K562 (cell line): ENCODE measurements around the gene QPRT. TPM values are rescaled to one million over a fixed set of nuclear protein-coding genes. Genes with fewer than 3 reads are reported as not detected.

Experiments
- ATAC-seq: fragments of 200-7000 bp; cut with Tn5 transposase; 3 replicates; pipeline ENCODE4 v1.9.1; 2020; ENCODE audit warnings: moderate library complexity
- BruUV-seq: library from RNA; stranded (reverse); fragments of 400-500 nt; replicated peaks from 2 replicates; lab custom pipeline; 2021; lab: Mats Ljungman, UMichigan
- CTCF ChIA-PET: fragments of 300-600 bp; formaldehyde crosslinking; extraction: SDS; loops from one replicate; lab custom pipeline; 2021; ENCODE audit warnings: low intra/inter-chr PET ratio; lab: Yijun Ruan, JAX
- POLR2A ChIA-PET: fragments of 300-600, 350-650 bp; sonication (Branson Sonifier 250); formaldehyde crosslinking; extraction: SDS; loops from one replicate; lab custom pipeline; 2021; ENCODE audit warnings: antibody characterized with exemption, inconsistent platforms; lab: Yijun Ruan, JAX
- DNase-seq, 4 experiments: peaks; one replicate each; pipeline versions ENCODE4 v3.0.0 to v3.0.0-alpha.2; 2011 to 2018; ENCODE audit warnings: low spot score in 3 of 4, mixed read lengths in 3 of 4; ENCODE audit errors: extremely low read depth in 1 of 4
- FAIRE-seq: peaks from 2 replicates; lab custom pipeline; 2011; peaks lifted over from hg19 to GRCh38; lab: Jason Lieb, UNC
- H2AFZ ChIP-seq: 2 replicates; pipeline ENCODE4 v1.6.0; 2011; ENCODE audit warnings: low read depth, low read length, control low read depth, inconsistent platforms
- H3K27ac ChIP-seq: fragments of 200-600 bp; 3 replicates; pipeline ENCODE4 v1.8.0; 2011; ENCODE audit warnings: low read depth, mild to moderate bottlenecking, control low read depth, inconsistent platforms, low read length, moderate library complexity, mixed read lengths; ENCODE audit errors: extremely low read depth
- H3K27me3 ChIP-seq, 2 experiments: fragments of 300-600 bp in 1 of 2; 2 replicates in 1 of 2; 3 replicates in 1 of 2; pipeline versions ENCODE4 v1.6.0 to v1.8.0; 2011; ENCODE audit warnings: inconsistent platforms in 2 of 2, low read length in 2 of 2, mild to moderate bottlenecking in 1 of 2, mixed read lengths in 1 of 2, moderate library complexity in 1 of 2; ENCODE audit not compliant: control insufficient read depth in 2 of 2, insufficient read depth in 2 of 2
- H3K36me3 ChIP-seq: fragments of 300-600 bp; 3 replicates; pipeline ENCODE4 v1.8.0; 2011; ENCODE audit warnings: mild to moderate bottlenecking, low read length, inconsistent platforms; ENCODE audit not compliant: control insufficient read depth, insufficient read depth
- H3K4me1 ChIP-seq, 2 experiments: fragments of 200-600 bp in 1 of 2; replicated peaks in 1 of 2; 2 replicates in 1 of 2; 3 replicates in 1 of 2; pipeline versions ENCODE4 v1.5.1 to v1.8.0; 2011; ENCODE audit warnings: inconsistent platforms in 2 of 2, low read length in 2 of 2, mild to moderate bottlenecking in 1 of 2, mixed read lengths in 1 of 2, moderate library complexity in 1 of 2; ENCODE audit not compliant: control insufficient read depth in 2 of 2, insufficient read depth in 2 of 2
- H3K4me2 ChIP-seq: 2 replicates; pipeline ENCODE4 v1.6.1; 2011; ENCODE audit warnings: low read length, control low read depth, inconsistent platforms, mixed read lengths; ENCODE audit not compliant: insufficient read depth
- H3K4me3 ChIP-seq: fragments of 200-600 bp; sonication (generic), shearing (Covaris generic); 2 replicates; pipeline ENCODE4 v1.5.1; 2016; ENCODE audit warnings: control low read depth, inconsistent platforms
- H3K79me2 ChIP-seq: fragments of 200-600 bp; 3 replicates; pipeline ENCODE4 v1.8.0; 2011; ENCODE audit warnings: low read length, inconsistent platforms; ENCODE audit not compliant: control insufficient read depth, insufficient read depth
- H3K9ac ChIP-seq, 2 experiments: 2 replicates each; pipeline versions ENCODE4 v1.6.0 to v1.6.1; 2011; ENCODE audit warnings: low read depth in 2 of 2, low read length in 2 of 2, control low read depth in 1 of 2, inconsistent platforms in 1 of 2, mild to moderate bottlenecking in 1 of 2, mixed read lengths in 1 of 2; ENCODE audit not compliant: insufficient read depth in 1 of 2
- H3K9me1 ChIP-seq: one replicate; pipeline ENCODE4 v1.6.0; 2011; ENCODE audit warnings: inconsistent platforms, mild to moderate bottlenecking, low read length, moderate library complexity; ENCODE audit not compliant: control insufficient read depth, insufficient read depth
- H3K9me3 ChIP-seq: replicated peaks from 2 replicates; pipeline ENCODE4 v1.5.1; 2011; ENCODE audit warnings: low read depth, low read length, inconsistent platforms; ENCODE audit not compliant: control insufficient read depth, insufficient read depth
- H4K20me1 ChIP-seq: replicated peaks from 2 replicates; pipeline ENCODE4 v1.6.1; 2011; ENCODE audit warnings: low read length, inconsistent platforms, mixed read lengths; ENCODE audit not compliant: control insufficient read depth, insufficient read depth
- ARID1B ChIP-seq: fragments of 450-650 bp; IDR thresholded peaks from 2 replicates; pipeline ENCODE4 v1.6.1; 2016; ENCODE audit warnings: antibody characterized with exemption, mild to moderate bottlenecking, inconsistent platforms
- CBFB ChIP-seq: sonication (generic); formaldehyde crosslinking; IDR thresholded peaks from 2 replicates; pipeline ENCODE4 v1.4.0; 2020; ENCODE audit warnings: mild to moderate bottlenecking, missing genetic modification reagents
- E4F1 ChIP-seq: fragments of 250-450 bp; sonication (Bioruptor Pico); IDR thresholded peaks from 2 replicates; pipeline ENCODE4 v1.5.0; 2021; ENCODE audit warnings: mild to moderate bottlenecking, borderline replicate concordance
- ETV1 ChIP-seq: fragments of 450-650 bp; conservative IDR thresholded peaks from 2 replicates; pipeline ENCODE4 v1.6.1; 2016; ENCODE audit warnings: missing genetic modification characterization, control low read depth, low read depth, missing compliant biosample characterization
- MLX ChIP-seq, 2 experiments: fragments of 450-650 bp in 1 of 2; sonication (generic) in 1 of 2; formaldehyde crosslinking; conservative IDR thresholded peaks; 2 replicates each; pipeline versions ENCODE4 v1.4.0 to v1.8.1; 2020 to 2022; ENCODE audit warnings: mild to moderate bottlenecking in 1 of 2, missing genetic modification reagents in 1 of 2
- MYNN ChIP-seq, 2 experiments: sonication (generic); formaldehyde crosslinking in 1 of 2; IDR thresholded peaks; 2 replicates each; pipeline versions ENCODE4 v1.5.0 to v1.6.1; 2016 to 2020; ENCODE audit warnings: antibody characterized with exemption in 1 of 2, missing genetic modification reagents in 1 of 2
- POLR2G ChIP-seq: fragments of 200-400 bp; formaldehyde crosslinking; IDR thresholded peaks from 2 replicates; pipeline ENCODE4 v1.6.1; 2017; ENCODE audit warnings: low read depth, mild to moderate bottlenecking, antibody characterized with exemption, low read length, moderate library complexity
- PRDM10 ChIP-seq: fragments of 450-650 bp; IDR thresholded peaks from 2 replicates; pipeline ENCODE4 v1.6.1; 2018; ENCODE audit not compliant: partially characterized antibody
- RBM22 ChIP-seq: fragments of 200-400 bp; formaldehyde crosslinking; IDR thresholded peaks from 2 replicates; pipeline ENCODE4 v1.6.1; 2018; ENCODE audit warnings: low read length, low read depth; ENCODE audit not compliant: poor library complexity, severe bottlenecking
- TBP ChIP-seq: optimal IDR thresholded peaks from 2 replicates; pipeline ENCODE3; 2011; ENCODE audit warnings: low read depth, low read length, improper control_type of control experiment
- ZEB2 ChIP-seq: fragments of 450-650 bp; IDR thresholded peaks from 2 replicates; pipeline ENCODE4 v1.6.1; 2016
- ZNF274 ChIP-seq: IDR thresholded peaks from 2 replicates; pipeline ENCODE4 v1.6.1; 2011; ENCODE audit warnings: low read depth, mild to moderate bottlenecking, low read length, moderate library complexity, borderline replicate concordance
- ZNF311 ChIP-seq: fragments of 250-450 bp; sonication (Bioruptor Pico); IDR thresholded peaks from 2 replicates; pipeline ENCODE4 v1.4.0; 2020; ENCODE audit warnings: mild to moderate bottlenecking, moderate library complexity
- ZNF561 ChIP-seq: fragments of 450-650 bp; formaldehyde crosslinking; conservative IDR thresholded peaks from 2 replicates; pipeline ENCODE4 v1.4.0; 2020; ENCODE audit warnings: mild to moderate bottlenecking, moderate library complexity
- ZNF766 ChIP-seq: fragments of 200-800 bp; sonication (Bioruptor generic); conservative IDR thresholded peaks from 2 replicates; pipeline ENCODE4 v1.6.1; 2016; ENCODE audit warnings: missing genetic modification characterization, missing compliant biosample characterization
- WGBS: fragments of 100-300 bp; shearing (Covaris generic); methylation state at CpG from one replicate; pipeline ENCODE4 v1.1.6; 2016; ENCODE audit warnings: low coverage, mixed read lengths; ENCODE audit not compliant: insufficient coverage; ENCODE audit errors: missing lambda C conversion rate; 5-methylcytosine and 5-hydroxymethylcytosine counted together
- in situ Hi-C: fragments of 300-500 bp; cut with MboI; formaldehyde crosslinking; loops from 4 replicates; pipeline ENCODE4 v1.15.0; 2018; ENCODE audit warnings: inconsistent platforms, mixed read lengths
- intact Hi-C: fragments of 100-400 bp; cut with micrococcal nuclease; formaldehyde crosslinking; loops from 2 replicates; pipeline ENCODE4 v1.14.2; 2022
- polyA plus RNA-seq, 8 experiments: library from polyadenylated mRNA; depleted of rRNA in 4 of 8; stranded (reverse) in 5 of 8; unstranded in 3 of 8; fragments of >200 nt; fragmentation: Nextera tagmentation in 2 of 8; fragmentation: Illumina TruSeq in 1 of 8; extraction: Ambion mirVana in 2 of 8; extraction: Trizol in 1 of 8; gene quantifications; 2 replicates each; pipeline versions ENCODE4 v1.2.1 to v1.2.3, GENCODE V29; 2011 to 2014; ENCODE audit warnings: inconsistent platforms in 1 of 8, missing spikeins in 1 of 8
- total RNA-seq, 7 experiments: library from RNA; depleted of rRNA in 6 of 7; stranded (reverse); fragments of >200 nt in 6 of 7; fragmentation: Illumina TruSeq in 2 of 7; extraction: Trizol in 2 of 7; gene quantifications; 2 replicates each; pipeline versions ENCODE4 v1.2.1 to v1.2.3, GENCODE V29; 2011 to 2021; ENCODE audit warnings: low replicate concordance in 1 of 7

The QPRT gene
- total and polyA plus RNA-seq, 9 of the 15 experiments (the other 6 are each of a cell fraction or from before 2014, with no cell fraction given): 7.7 to 112 (median 64.1) TPM

DNA sequence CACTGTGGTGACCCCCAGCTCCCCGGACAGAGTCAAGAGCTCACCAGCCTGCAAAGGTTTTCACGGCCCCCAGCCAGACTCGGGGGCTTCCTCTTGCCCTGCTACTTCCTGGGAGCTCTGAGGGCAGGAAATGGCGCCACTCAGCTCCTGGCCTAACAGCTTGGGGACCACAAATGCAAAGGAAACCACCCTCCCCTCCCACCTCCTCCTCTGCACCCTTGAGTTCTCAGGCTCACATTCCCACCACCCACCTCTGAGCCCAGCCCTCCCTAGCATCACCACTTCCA is 16.3 kb upstream of the QPRT start:
- Histone ChIP-seq H3K4me2 (peak overlapping the region; percentile 92), H3K9me3 (no peaks in the 10 kb centered on the region), H4K20me1 (0 out of 2 replicates have a peak, but pooled peaks cover 3% of the 10 kb centered on the region), H3K27me3 (no peaks in the 10 kb centered on the region), H2AFZ (peak overlapping the region; percentile 49), H3K36me3 (peaks cover 39% of the 10 kb centered on the region), H3K4me1 (peaks cover 39 to 60% of the 10 kb centered on the region in 2 experiments), H3K4me3 (peak overlapping the region; percentile 60), H3K9me1 (no peaks in the 10 kb centered on the region), H3K79me2 (peaks cover 68% of the 10 kb centered on the region), H3K9ac (peak overlapping the region; percentile 70 to 90), H3K27ac (peak overlapping the region; percentile 81)
- DNase-seq (peak in 2 of 4 experiments; percentile 50 to 77), ATAC-seq (peak; percentile 20), FAIRE-seq (peak; percentile 23)
- in situ Hi-C loops (no loop called here), intact Hi-C loops (loop anchor here (2.0 to 5.0 kb wide), 2 partner anchors 18 to 35 kb away; no protein-coding TSS in a partner anchor)
- POLR2A ChIA-PET: interaction anchor here (0.6 to 2.6 kb wide), 3 partner anchors 11 to 138 kb away, joined by 4 to 12 read pairs (median 5); no protein-coding TSS in a partner anchor
- CTCF ChIA-PET: interaction anchor here (0.6 kb wide), 1 partner anchor 263 kb away, joined by 4 read pairs; the partner anchor contains the start of gene KCTD13
- BruUV-seq: TSS peak; percentile 77
- WGBS: 4% methylated on average over 4 of the region's 4 CpGs
- TF ChIP-seq ZNF561 (CRISPR knock-in tag) (no peak), PRDM10 (peak; percentile 27), ZEB2 (peak; percentile 14; the same call in 1 of the 2 replicates), RBM22 (no peak), MLX (CRISPR knock-in tag; conservative IDR thresholded peaks at IDR 0.05) (no peak), ZNF766 (peak; percentile 13; the same call in 1 of the 2 replicates), TBP (no peak), E4F1 (CRISPR knock-in tag) (no peak), ZNF274 (no peak), CBFB (CRISPR knock-in tag) (no peak), ETV1 (0 out of 2 replicates have a peak, but pooled peaks have one; percentile 23), MYNN (IDR thresholded peaks at IDR 0.05) (no peak), MYNN (CRISPR knock-in tag; IDR thresholded peaks at IDR 0.05) (no peak), POLR2G (no peak), ARID1B (no peak), ZNF311 (CRISPR knock-in tag) (no peak)
